ENCODE results near the gene GRIK2.

GRCh38 chr6:101550451-101550850 lies 156.9 kb downstream of the GRIK2 start:
- TF ChIP-seq POLR2A (IDR thresholded peaks at IDR 0.05; ENCODE audit: low read depth, low read length) (no peak), POLR2AphosphoS5 (IDR thresholded peaks at IDR 0.05; ENCODE audit: low read depth, low read length) (no peak), TAF1 (IDR thresholded peaks at IDR 0.05; ENCODE audit: borderline replicate concordance, low read depth, low read length) (no peak)

All from GM12892 (cell line).